Right lobe of liver (tissue), 6 donors: ENCODE results near the gene SRPK1. TPM values are rescaled to one million over a fixed set of nuclear protein-coding genes. Genes with fewer than 3 reads are reported as not detected.

Experiments used
- ATAC-seq, 4 donors: fragments of 200-7000 bp; cut with Tn5 transposase; one replicate each; pipeline ENCODE4 v1.9.1; 2020; ENCODE audit warnings: mild to moderate bottlenecking in 4 of 4, moderate library complexity in 4 of 4
- DNase-seq, 3 donors: peaks; one replicate each; pipeline ENCODE4 v3.0.0-alpha.2; 2020
- H3K27ac ChIP-seq, 3 donors: fragments of 200-600 bp; one replicate each; pipeline ENCODE4 v1.8.0; 2022
- H3K27me3 ChIP-seq, 2 donors: fragments of 200-600 bp; one replicate each; pipeline ENCODE4 v1.8.0; 2022
- H3K36me3 ChIP-seq, 4 donors: fragments of 200-600 bp; sonication (generic) in 1 of 4; one replicate each; pipeline versions ENCODE4 v1.5.1 to v1.8.0; 2017 to 2022; ENCODE audit warnings: control low read depth in 1 of 4
- H3K4me1 ChIP-seq, 4 donors: fragments of 200-600 bp; sonication (generic) in 1 of 4; one replicate each; pipeline versions ENCODE4 v1.5.1 to v1.8.0; 2017 to 2022; ENCODE audit warnings: control low read depth in 1 of 4
- H3K4me3 ChIP-seq, 3 donors: fragments of 200-600 bp; one replicate each; pipeline ENCODE4 v1.8.0; 2022
- H3K9me3 ChIP-seq, 4 donors: fragments of 200-600 bp; sonication (generic) in 1 of 4; one replicate each; pipeline versions ENCODE4 v1.5.1 to v1.8.0; 2017 to 2022; ENCODE audit warnings: control low read depth in 1 of 4
- POLR2A ChIP-seq: fragments of 450-650 bp; IDR thresholded peaks from one replicate; pipeline ENCODE4 v1.6.1; 2017; ENCODE audit warnings: antibody characterized with exemption, mild to moderate bottlenecking
- WGBS: methylation state at CpG from one replicate; pipeline ENCODE4 v1.1.6; 2018; ENCODE audit warnings: low coverage, low lambda C conversion rate; ENCODE audit not compliant: insufficient coverage; ENCODE audit errors: missing lambda C conversion rate; 5-methylcytosine and 5-hydroxymethylcytosine counted together
- intact Hi-C, 2 donors: fragments of 100-400 bp; cut with DNase I; formaldehyde crosslinking; loops; one replicate each; pipeline versions ENCODE4 v1.11.2 to v1.14.1; 2022
- total RNA-seq, 6 experiments: library from RNA; depleted of rRNA in 2 of 6; stranded (reverse); fragments of >200 nt in 2 of 6; fragmentation: NEBNext Ultra II Directional in 3 of 6; extraction: Animal tissue kit (Norgen Biotek cat#: 25700) in 3 of 6; gene quantifications; one replicate each; pipeline versions ENCODE4 v1.1.0 to v1.2.4, GENCODE V29; 2016 to 2023
- TF ChIP-seq, protein P1 (sequence below), 4 donors: fragments of 200-600 bp in 3 of 4; fragments of 450-650 bp in 1 of 4; IDR thresholded peaks; one replicate each; pipeline versions ENCODE4 v1.5.1 to v1.8.0; 2016 to 2022; ENCODE audit warnings: antibody characterized with exemption in 4 of 4, mild to moderate bottlenecking in 2 of 4
- donor health status: DM: no; HTN: yes; CAD: no.
- donor health status: DM: no; HTN: no; CAD: no.
- donor health status: DM: no; HTN: no; CAD: no.
- donor health status: DM: no; HTN: yes; CAD: no.
- donor health status: DM: no; HTN: yes; CAD: no.

Gene SRPK1
- total RNA-seq, 6 experiments from 2014 or later, result 18.4 to 64.1 (median 26.4) TPM

DNA sequence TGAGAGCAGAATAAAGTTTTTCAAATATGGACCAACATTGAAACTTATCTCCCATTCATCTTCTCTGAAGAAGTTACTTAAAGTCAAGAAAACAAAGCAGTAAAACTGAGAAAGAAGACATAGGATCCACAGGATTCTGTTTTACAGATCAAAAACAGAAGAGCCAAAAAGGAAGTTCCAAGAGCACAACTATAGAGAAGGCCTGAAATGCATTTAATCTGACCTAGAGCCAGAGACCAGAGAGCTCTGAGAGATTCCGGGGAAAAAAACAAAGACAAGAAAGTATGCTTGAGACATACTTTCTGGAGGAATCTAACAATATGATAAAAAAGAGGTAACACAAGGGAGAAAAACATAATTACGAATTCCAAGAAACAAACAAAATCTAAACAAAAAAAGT is 26.1 kb downstream of the SRPK1 start:
- H3K27me3 ChIP-seq, result no peaks in the 10 kb centered on the region
- 69% methylated on average over 2 of the region's 2 CpGs for WGBS
- DNase-seq, result no peak
- intact Hi-C loops, result no loop called here
- H3K27ac ChIP-seq, result no peak overlapping the region
- no peak overlapping the region for H3K4me3 ChIP-seq
- H3K36me3 ChIP-seq, result no peaks in the 10 kb centered on the region
- no peaks in the 10 kb centered on the region for H3K9me3 ChIP-seq
- ATAC-seq, result no peak
- no peaks in the 10 kb centered on the region for H3K4me1 ChIP-seq
- TF ChIP-seq, protein P1, sequence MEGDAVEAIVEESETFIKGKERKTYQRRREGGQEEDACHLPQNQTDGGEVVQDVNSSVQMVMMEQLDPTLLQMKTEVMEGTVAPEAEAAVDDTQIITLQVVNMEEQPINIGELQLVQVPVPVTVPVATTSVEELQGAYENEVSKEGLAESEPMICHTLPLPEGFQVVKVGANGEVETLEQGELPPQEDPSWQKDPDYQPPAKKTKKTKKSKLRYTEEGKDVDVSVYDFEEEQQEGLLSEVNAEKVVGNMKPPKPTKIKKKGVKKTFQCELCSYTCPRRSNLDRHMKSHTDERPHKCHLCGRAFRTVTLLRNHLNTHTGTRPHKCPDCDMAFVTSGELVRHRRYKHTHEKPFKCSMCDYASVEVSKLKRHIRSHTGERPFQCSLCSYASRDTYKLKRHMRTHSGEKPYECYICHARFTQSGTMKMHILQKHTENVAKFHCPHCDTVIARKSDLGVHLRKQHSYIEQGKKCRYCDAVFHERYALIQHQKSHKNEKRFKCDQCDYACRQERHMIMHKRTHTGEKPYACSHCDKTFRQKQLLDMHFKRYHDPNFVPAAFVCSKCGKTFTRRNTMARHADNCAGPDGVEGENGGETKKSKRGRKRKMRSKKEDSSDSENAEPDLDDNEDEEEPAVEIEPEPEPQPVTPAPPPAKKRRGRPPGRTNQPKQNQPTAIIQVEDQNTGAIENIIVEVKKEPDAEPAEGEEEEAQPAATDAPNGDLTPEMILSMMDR (IDR thresholded peaks at IDR 0.05), result no peak
- no peak for TF ChIP-seq POLR2A

DNA sequence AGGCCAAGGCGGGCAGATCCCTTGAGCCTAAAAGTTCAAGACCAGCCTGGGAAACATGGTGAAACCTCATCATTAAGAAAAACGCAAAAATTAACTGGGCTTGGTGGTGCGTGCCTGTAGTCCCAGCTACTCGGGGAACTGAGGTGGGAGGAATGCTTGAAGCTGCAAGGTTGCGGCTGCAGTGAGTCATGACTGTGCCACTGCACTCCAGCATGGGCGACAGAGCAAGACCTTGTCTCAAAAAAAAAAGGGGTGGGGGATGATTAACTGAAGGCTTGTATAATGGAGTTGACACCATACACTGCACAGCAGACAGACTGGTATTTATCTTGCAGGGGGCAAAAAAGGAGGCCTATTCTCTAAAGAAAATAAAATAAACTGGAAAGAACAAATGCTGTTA is 27.7 kb downstream of the SRPK1 start:
- Histone ChIP-seq H3K36me3 (peaks cover 0 to 5% (median 1%) of the 10 kb centered on the region in 4 donors), H3K27me3 (no peaks in the 10 kb centered on the region), H3K4me1 (no peaks in the 10 kb centered on the region), H3K9me3 (no peaks in the 10 kb centered on the region), H3K27ac (no peak overlapping the region), H3K4me3 (no peak overlapping the region)
- no peak for TF ChIP-seq POLR2A
- TF ChIP-seq, protein P1 (IDR thresholded peaks at IDR 0.05), result no peak
- ATAC-seq (no peak), DNase-seq (no peak)
- 100% methylated on average over 6 of the region's 6 CpGs for WGBS
- intact Hi-C loops, result no loop called here

DNA sequence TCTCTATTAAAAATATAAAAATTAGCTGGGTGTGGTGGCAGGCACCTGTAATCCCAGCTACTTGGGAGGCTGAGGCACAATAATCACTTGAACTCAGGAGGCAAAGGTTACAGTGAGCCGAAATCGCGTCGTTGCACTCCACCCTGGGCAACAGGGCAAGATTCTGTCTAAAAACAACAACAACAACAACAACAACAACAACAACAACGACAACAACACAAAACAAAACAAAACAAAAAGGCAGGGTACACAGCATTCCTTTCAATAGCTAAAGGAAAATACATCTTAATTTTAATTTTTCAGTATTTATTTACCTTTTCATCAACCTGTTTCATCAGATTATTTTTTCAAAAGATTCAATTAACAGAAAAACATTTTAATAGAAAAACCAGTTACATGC is 28.4 kb downstream of the SRPK1 start:
- no peak for DNase-seq
- intact Hi-C loops, result no loop called here

DNA sequence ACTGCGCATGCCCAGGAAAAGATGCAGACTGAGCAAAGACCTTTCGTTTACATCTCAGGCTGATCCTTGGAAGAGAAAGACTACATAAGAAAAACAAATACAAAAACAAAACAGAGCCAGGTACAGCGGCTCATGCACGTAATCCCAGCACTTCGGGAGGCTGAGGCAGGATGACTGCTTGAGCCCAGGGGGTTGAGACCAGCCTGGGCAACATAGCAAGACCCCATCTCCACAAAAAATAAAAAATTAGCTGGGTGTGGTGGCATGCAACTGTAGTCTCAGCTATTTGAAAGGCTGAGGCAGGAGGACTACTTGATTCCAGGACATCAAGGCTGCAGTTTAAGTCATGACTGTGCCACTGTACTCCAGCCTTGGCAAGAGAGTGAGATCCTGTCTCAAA is 41.7 kb downstream of the SRPK1 start:
- Histone ChIP-seq H3K27ac (no peak overlapping the region), H3K4me3 (no peak overlapping the region), H3K4me1 (no peaks in the 10 kb centered on the region), H3K27me3 (no peaks in the 10 kb centered on the region), H3K9me3 (no peaks in the 10 kb centered on the region), H3K36me3 (peaks cover 0 to 7% (median 2%) of the 10 kb centered on the region in 4 donors)
- no peak for ATAC-seq
- WGBS, result 100% methylated on average over 5 of the region's 5 CpGs
- DNase-seq, result no peak
- intact Hi-C loops, result no loop called here
- TF ChIP-seq POLR2A, result no peak
- TF ChIP-seq, protein P1 (IDR thresholded peaks at IDR 0.05), result no peak

More for the DNA sequence above, 28.4 kb downstream of the SRPK1 start:
- peaks cover 0 to 10% (median 5%) of the 10 kb centered on the region in 4 donors for H3K36me3 ChIP-seq
- no peaks in the 10 kb centered on the region for H3K4me1 ChIP-seq
- no peaks in the 10 kb centered on the region for H3K27me3 ChIP-seq
- TF ChIP-seq POLR2A, result no peak
- TF ChIP-seq, protein P1 (IDR thresholded peaks at IDR 0.05), result no peak
- H3K4me3 ChIP-seq, result no peak overlapping the region
- 86% methylated on average over 5 of the region's 5 CpGs for WGBS
- H3K27ac ChIP-seq, result no peak overlapping the region
- no peaks in the 10 kb centered on the region for H3K9me3 ChIP-seq
- no peak for ATAC-seq

DNA sequence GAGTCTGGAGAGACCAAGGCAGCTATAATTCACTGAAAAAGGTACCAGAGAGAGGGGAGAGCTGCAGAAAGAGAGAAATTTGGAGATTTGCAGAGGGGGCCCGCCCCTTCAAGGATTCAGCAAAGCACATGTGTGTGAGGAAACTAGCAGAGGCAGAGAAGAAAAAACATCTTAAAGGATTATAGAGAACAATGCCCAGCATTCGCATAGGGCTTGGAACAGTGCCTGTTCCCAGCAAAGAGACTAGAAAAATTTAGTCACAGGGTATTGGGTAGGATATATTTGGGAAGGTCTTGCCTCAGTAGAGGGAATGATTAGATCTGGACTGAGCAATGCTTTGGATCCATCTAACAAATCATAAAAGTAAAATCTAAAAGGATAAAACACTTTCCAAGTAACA is 44.0 kb downstream of the SRPK1 start:
- no peaks in the 10 kb centered on the region for H3K4me1 ChIP-seq
- H3K27me3 ChIP-seq, result no peaks in the 10 kb centered on the region
- TF ChIP-seq, protein P1 (IDR thresholded peaks at IDR 0.05), result no peak
- no peak for TF ChIP-seq POLR2A
- DNase-seq (no peak), ATAC-seq (no peak)
- intact Hi-C loops, result no loop called here
- H3K36me3 ChIP-seq, result peaks cover 0 to 4% (median 1%) of the 10 kb centered on the region in 4 donors
- 91% methylated on average over 2 of the region's 2 CpGs for WGBS
- no peaks in the 10 kb centered on the region for H3K9me3 ChIP-seq
- H3K27ac ChIP-seq, result no peak overlapping the region
- no peak overlapping the region for H3K4me3 ChIP-seq
